K562 (cell line): Measurements from ENCODE around the gene RIPOR2. TPM values are rescaled to one million over a fixed set of nuclear protein-coding genes. Genes with fewer than 3 reads are reported as not detected.

Experiments
- HNRNPLL ChIP-seq: fragments of 200-400 bp; formaldehyde crosslinking; IDR thresholded peaks from 2 replicates; pipeline ENCODE4 v1.6.1; 2017; ENCODE audit warnings: low read length, low read depth, mild to moderate bottlenecking; ENCODE audit not compliant: poor library complexity, severe bottlenecking
- JUNB ChIP-seq: fragments of 450-650 bp; formaldehyde crosslinking; conservative IDR thresholded peaks from 2 replicates; pipeline ENCODE4 v1.4.0; 2020; ENCODE audit warnings: mild to moderate bottlenecking
- polyA plus RNA-seq, 8 experiments: library from polyadenylated mRNA; depleted of rRNA in 4 of 8; stranded (reverse) in 5 of 8; unstranded in 3 of 8; fragments of >200 nt; fragmentation: Nextera tagmentation in 2 of 8; fragmentation: Illumina TruSeq in 1 of 8; extraction: Ambion mirVana in 2 of 8; extraction: Trizol in 1 of 8; gene quantifications; 2 replicates each; pipeline versions ENCODE4 v1.2.1 to v1.2.3, GENCODE V29; 2011 to 2014; ENCODE audit warnings: inconsistent platforms in 1 of 8, missing spikeins in 1 of 8
- total RNA-seq, 7 experiments: library from RNA; depleted of rRNA in 6 of 7; stranded (reverse); fragments of >200 nt in 6 of 7; fragmentation: Illumina TruSeq in 2 of 7; extraction: Trizol in 2 of 7; gene quantifications; 2 replicates each; pipeline versions ENCODE4 v1.2.1 to v1.2.3, GENCODE V29; 2011 to 2021; ENCODE audit warnings: low replicate concordance in 1 of 7
- TF ChIP-seq, protein P1 (sequence below): sonication (generic); formaldehyde crosslinking; IDR thresholded peaks from 2 replicates; pipeline ENCODE4 v1.8.0; 2023; ENCODE audit warnings: missing genetic modification reagents, mild to moderate bottlenecking, borderline replicate concordance
- TF ChIP-seq, protein P2 (sequence below): fragments of 200-400 bp; formaldehyde crosslinking; IDR thresholded peaks from 2 replicates; pipeline ENCODE4 v1.6.1; 2017; ENCODE audit warnings: mild to moderate bottlenecking, low read depth, low read length, moderate library complexity
- TF ChIP-seq, protein P3 (sequence below): fragments of 250-450 bp; sonication (Bioruptor Pico); IDR thresholded peaks from 2 replicates; pipeline ENCODE4 v1.5.0; 2022; ENCODE audit warnings: mild to moderate bottlenecking

Gene RIPOR2
- total and polyA plus RNA-seq, 9 of the 15 experiments (the other 6 are each of a cell fraction or from before 2014, with no cell fraction given), result 0.04 to 1.0 (median 0.47) TPM; not detected in 2

- no peak for TF ChIP-seq HNRNPLL
- TF ChIP-seq, protein P1, sequence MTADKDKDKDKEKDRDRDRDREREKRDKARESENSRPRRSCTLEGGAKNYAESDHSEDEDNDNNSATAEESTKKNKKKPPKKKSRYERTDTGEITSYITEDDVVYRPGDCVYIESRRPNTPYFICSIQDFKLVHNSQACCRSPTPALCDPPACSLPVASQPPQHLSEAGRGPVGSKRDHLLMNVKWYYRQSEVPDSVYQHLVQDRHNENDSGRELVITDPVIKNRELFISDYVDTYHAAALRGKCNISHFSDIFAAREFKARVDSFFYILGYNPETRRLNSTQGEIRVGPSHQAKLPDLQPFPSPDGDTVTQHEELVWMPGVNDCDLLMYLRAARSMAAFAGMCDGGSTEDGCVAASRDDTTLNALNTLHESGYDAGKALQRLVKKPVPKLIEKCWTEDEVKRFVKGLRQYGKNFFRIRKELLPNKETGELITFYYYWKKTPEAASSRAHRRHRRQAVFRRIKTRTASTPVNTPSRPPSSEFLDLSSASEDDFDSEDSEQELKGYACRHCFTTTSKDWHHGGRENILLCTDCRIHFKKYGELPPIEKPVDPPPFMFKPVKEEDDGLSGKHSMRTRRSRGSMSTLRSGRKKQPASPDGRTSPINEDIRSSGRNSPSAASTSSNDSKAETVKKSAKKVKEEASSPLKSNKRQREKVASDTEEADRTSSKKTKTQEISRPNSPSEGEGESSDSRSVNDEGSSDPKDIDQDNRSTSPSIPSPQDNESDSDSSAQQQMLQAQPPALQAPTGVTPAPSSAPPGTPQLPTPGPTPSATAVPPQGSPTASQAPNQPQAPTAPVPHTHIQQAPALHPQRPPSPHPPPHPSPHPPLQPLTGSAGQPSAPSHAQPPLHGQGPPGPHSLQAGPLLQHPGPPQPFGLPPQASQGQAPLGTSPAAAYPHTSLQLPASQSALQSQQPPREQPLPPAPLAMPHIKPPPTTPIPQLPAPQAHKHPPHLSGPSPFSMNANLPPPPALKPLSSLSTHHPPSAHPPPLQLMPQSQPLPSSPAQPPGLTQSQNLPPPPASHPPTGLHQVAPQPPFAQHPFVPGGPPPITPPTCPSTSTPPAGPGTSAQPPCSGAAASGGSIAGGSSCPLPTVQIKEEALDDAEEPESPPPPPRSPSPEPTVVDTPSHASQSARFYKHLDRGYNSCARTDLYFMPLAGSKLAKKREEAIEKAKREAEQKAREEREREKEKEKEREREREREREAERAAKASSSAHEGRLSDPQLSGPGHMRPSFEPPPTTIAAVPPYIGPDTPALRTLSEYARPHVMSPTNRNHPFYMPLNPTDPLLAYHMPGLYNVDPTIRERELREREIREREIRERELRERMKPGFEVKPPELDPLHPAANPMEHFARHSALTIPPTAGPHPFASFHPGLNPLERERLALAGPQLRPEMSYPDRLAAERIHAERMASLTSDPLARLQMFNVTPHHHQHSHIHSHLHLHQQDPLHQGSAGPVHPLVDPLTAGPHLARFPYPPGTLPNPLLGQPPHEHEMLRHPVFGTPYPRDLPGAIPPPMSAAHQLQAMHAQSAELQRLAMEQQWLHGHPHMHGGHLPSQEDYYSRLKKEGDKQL (CRISPR knock-in tag), result no peak
- TF ChIP-seq, protein P2, sequence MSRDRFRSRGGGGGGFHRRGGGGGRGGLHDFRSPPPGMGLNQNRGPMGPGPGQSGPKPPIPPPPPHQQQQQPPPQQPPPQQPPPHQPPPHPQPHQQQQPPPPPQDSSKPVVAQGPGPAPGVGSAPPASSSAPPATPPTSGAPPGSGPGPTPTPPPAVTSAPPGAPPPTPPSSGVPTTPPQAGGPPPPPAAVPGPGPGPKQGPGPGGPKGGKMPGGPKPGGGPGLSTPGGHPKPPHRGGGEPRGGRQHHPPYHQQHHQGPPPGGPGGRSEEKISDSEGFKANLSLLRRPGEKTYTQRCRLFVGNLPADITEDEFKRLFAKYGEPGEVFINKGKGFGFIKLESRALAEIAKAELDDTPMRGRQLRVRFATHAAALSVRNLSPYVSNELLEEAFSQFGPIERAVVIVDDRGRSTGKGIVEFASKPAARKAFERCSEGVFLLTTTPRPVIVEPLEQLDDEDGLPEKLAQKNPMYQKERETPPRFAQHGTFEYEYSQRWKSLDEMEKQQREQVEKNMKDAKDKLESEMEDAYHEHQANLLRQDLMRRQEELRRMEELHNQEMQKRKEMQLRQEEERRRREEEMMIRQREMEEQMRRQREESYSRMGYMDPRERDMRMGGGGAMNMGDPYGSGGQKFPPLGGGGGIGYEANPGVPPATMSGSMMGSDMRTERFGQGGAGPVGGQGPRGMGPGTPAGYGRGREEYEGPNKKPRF, result no peak
- TF ChIP-seq, protein P3, sequence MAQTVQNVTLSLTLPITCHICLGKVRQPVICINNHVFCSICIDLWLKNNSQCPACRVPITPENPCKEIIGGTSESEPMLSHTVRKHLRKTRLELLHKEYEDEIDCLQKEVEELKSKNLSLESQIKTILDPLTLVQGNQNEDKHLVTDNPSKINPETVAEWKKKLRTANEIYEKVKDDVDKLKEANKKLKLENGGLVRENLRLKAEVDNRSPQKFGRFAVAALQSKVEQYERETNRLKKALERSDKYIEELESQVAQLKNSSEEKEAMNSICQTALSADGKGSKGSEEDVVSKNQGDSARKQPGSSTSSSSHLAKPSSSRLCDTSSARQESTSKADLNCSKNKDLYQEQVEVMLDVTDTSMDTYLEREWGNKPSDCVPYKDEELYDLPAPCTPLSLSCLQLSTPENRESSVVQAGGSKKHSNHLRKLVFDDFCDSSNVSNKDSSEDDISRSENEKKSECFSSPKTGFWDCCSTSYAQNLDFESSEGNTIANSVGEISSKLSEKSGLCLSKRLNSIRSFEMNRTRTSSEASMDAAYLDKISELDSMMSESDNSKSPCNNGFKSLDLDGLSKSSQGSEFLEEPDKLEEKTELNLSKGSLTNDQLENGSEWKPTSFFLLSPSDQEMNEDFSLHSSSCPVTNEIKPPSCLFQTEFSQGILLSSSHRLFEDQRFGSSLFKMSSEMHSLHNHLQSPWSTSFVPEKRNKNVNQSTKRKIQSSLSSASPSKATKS (CRISPR knock-in tag), result no peak
- TF ChIP-seq JUNB (CRISPR knock-in tag), result no peak
- TF ChIP-seq, all 486 proteins: peak for 2
Measured at GRCh38 chr6:24947636-24948035, 11.9 kb upstream of the RIPOR2 start (continued).
